Measurements from ENCODE around the gene MRTFA. TPM values are rescaled to one million over a fixed set of nuclear protein-coding genes. Genes with fewer than 3 reads are reported as not detected.

MRTFA gene
- polyA plus RNA-seq, 1 of the 3 experiments (the other 2 are of a cell fraction): 5.8 TPM

- Histone ChIP-seq H3K4me1 (ENCODE audit: control insufficient read depth in 1 of 2, insufficient read depth in 2 of 2, low read depth in 1 of 2, low read length in 1 of 2) (no peaks in the 10 kb centered on the region; a peak in 1 of 4 replicates), H3F3A (replicated peaks; ENCODE audit: insufficient read depth) (no peaks in the 10 kb centered on the region), H3K4me2 (no peak overlapping the region), H3K9ac (no peak overlapping the region), H4K20me1 (ENCODE audit: insufficient read depth) (no peaks in the 10 kb centered on the region), H3K27me3 (ENCODE audit: insufficient read depth) (no peaks in the 10 kb centered on the region), H3K9me2 (no peaks in the 10 kb centered on the region), H3K9me3 (no peaks in the 10 kb centered on the region), H3K79me2 (ENCODE audit: insufficient read depth) (peaks cover 27% of the 10 kb centered on the region), H3K27ac (ENCODE audit: low read depth in 2 of 2, low read length in 1 of 2) (no peak overlapping the region), H3K36me3 (replicated peaks in 1 of 2; ENCODE audit: control insufficient read depth in 1 of 2, insufficient read depth in 2 of 2, low read length in 1 of 2) (peaks cover 0 to 4% of the 10 kb centered on the region in 2 experiments), H2AFZ (ENCODE audit: low read depth) (no peak overlapping the region), H3K4me3 (ENCODE audit: low read depth in 2 of 2, low read length in 1 of 2) (no peak overlapping the region)
- DNase-seq: no peak
- ChIA-PET CTCF (no interaction called here), POLR2A (no interaction called here)
- TF ChIP-seq IRF3 (IDR thresholded peaks at IDR 0.05; ENCODE audit: low read depth, low read length) (no peak), SMC3 (IDR thresholded peaks at IDR 0.05; ENCODE audit: low read depth, low read length) (no peak), YY1 (IDR thresholded peaks at IDR 0.05; ENCODE audit: low read depth) (no peak), SIN3A (IDR thresholded peaks at IDR 0.05; ENCODE audit: borderline replicate concordance, low read depth, low read length) (no peak), EP300 (IDR thresholded peaks at IDR 0.05; ENCODE audit: borderline replicate concordance in 1 of 2, low read depth in 1 of 2, low read length in 1 of 2) (no peak), USF2 (IDR thresholded peaks at IDR 0.05; ENCODE audit: borderline replicate concordance, low read depth, low read length) (no peak), CHD2 (IDR thresholded peaks at IDR 0.05; ENCODE audit: low read length, partially characterized antibody) (no peak), RCOR1 (IDR thresholded peaks at IDR 0.05; ENCODE audit: low read length) (no peak), MEF2A (IDR thresholded peaks at IDR 0.05; ENCODE audit: borderline replicate concordance, low read depth) (no peak), MXI1 (IDR thresholded peaks at IDR 0.05; ENCODE audit: low read depth, low read length) (no peak), TCF12 (IDR thresholded peaks at IDR 0.05) (no peak), RFX5 (IDR thresholded peaks at IDR 0.05; ENCODE audit: low read length) (no peak), NRF1 (IDR thresholded peaks at IDR 0.05; ENCODE audit: low read depth, low read length) (no peak), CTCF (IDR thresholded peaks at IDR 0.05) (no peak), USF1 (IDR thresholded peaks at IDR 0.05; ENCODE audit: borderline replicate concordance, low read depth) (no peak), ZBTB33 (IDR thresholded peaks at IDR 0.05; ENCODE audit: borderline replicate concordance, low read depth) (no peak), EZH2phosphoT487 (IDR thresholded peaks at IDR 0.05; ENCODE audit: borderline replicate concordance, low read depth) (no peak)
- WGBS (ENCODE audit: low lambda C conversion rate): 97% methylated on average over 7 of the region's 7 CpGs
Measured at GRCh38 chr22:40462195-40462984, 174.1 kb downstream of the MRTFA start.

Measured in SK-N-SH (cell line).